HG03571 (cell line): ENCODE data around the gene DGKB.

Experiments used
- ATAC-seq: cut with Tn5 transposase; IDR thresholded peaks from one replicate; pipeline ENCODE4 v1.9.1; 2021; ENCODE audit not compliant: unreplicated experiment

DGKB gene

GRCh38 chr7:14236834-14237233, 665.7 kb downstream of the DGKB start:
- ATAC-seq: no peak

GRCh38 chr7:14235056-14235455, 667.5 kb downstream of the DGKB start:
- no peak for ATAC-seq

- ATAC-seq: no peak
These were observed 668.6 kb downstream of the DGKB start for GRCh38 chr7:14233868-14234369.

- ATAC-seq: no peak
These were observed 669.3 kb downstream of the DGKB start for GRCh38 chr7:14233076-14233867.

- no peak for ATAC-seq
These were observed 673.5 kb downstream of the DGKB start for GRCh38 chr7:14229047-14229446.

- ATAC-seq: no peak
These were observed 674.2 kb downstream of the DGKB start for GRCh38 chr7:14228341-14228740.

- ATAC-seq: no peak
These were observed 676.4 kb downstream of the DGKB start for GRCh38 chr7:14226126-14226525.

GRCh38 chr7:14219125-14219524, 683.4 kb downstream of the DGKB start:
- no peak for ATAC-seq

- ATAC-seq: no peak
These were observed 684.2 kb downstream of the DGKB start for GRCh38 chr7:14218338-14218737.

GRCh38 chr7:14209896-14210484, 692.6 kb downstream of the DGKB start:
- ATAC-seq: no peak

GRCh38 chr7:14207711-14208110, 694.8 kb downstream of the DGKB start:
- no peak for ATAC-seq

- ATAC-seq: no peak
These were observed 695.4 kb downstream of the DGKB start for GRCh38 chr7:14207138-14207537.

- ATAC-seq: no peak
These were observed 696.4 kb downstream of the DGKB start for GRCh38 chr7:14206121-14206520.

- no peak for ATAC-seq
These were observed 701.2 kb downstream of the DGKB start for GRCh38 chr7:14201353-14201752.

GRCh38 chr7:14199336-14199735, 703.2 kb downstream of the DGKB start:
- ATAC-seq: no peak

GRCh38 chr7:14197280-14197679, 705.3 kb downstream of the DGKB start:
- ATAC-seq: no peak

- ATAC-seq: no peak
These were observed 706.0 kb downstream of the DGKB start for GRCh38 chr7:14196555-14196954.

GRCh38 chr7:14195871-14196270, 706.7 kb downstream of the DGKB start:
- ATAC-seq: no peak

GRCh38 chr7:14195079-14195478, 707.5 kb downstream of the DGKB start:
- no peak for ATAC-seq

GRCh38 chr7:14191686-14192098, 710.9 kb downstream of the DGKB start:
- no peak for ATAC-seq

- ATAC-seq: no peak
These were observed 718.2 kb downstream of the DGKB start for GRCh38 chr7:14184292-14184864.

- no peak for ATAC-seq
These were observed 722.8 kb downstream of the DGKB start for GRCh38 chr7:14179781-14180180.
